HCT116 (cell line): ENCODE data around the gene SYT11. TPM values are rescaled to one million over a fixed set of nuclear protein-coding genes. Genes with fewer than 3 reads are reported as not detected.

Source experiments
- ATAC-seq: fragments of 200-7000 bp; cut with Tn5 transposase; 2 replicates; pipeline ENCODE4 v1.9.1; 2020; ENCODE audit warnings: mild to moderate bottlenecking, moderate library complexity
- BruUV-seq: library from RNA; stranded (reverse); fragments of 400-500 nt; replicated peaks from 2 replicates; lab custom pipeline; 2021; lab: Mats Ljungman, UMichigan
- CTCF ChIA-PET: fragments of 300-600 bp; sonication (Branson Sonifier 250); formaldehyde crosslinking; loops from one replicate; lab custom pipeline; 2021; ENCODE audit warnings: antibody characterized with exemption; lab: Charles Lee
- POLR2A ChIA-PET: fragments of 300-600, 350-600 bp; sonication (Branson Sonifier 250); formaldehyde crosslinking; loops from one replicate; lab custom pipeline; 2021; ENCODE audit warnings: antibody characterized with exemption; lab: Charles Lee
- RAD21 ChIA-PET, 2 experiments: fragments of 300-600 bp; sonication (Branson Sonifier 250); formaldehyde crosslinking; loops; one replicate each; lab custom pipeline; 2023; ENCODE audit warnings: low total read pairs in 2 of 2; ENCODE audit not compliant: uncharacterized antibody in 2 of 2, unreplicated experiment in 2 of 2, low non-redundant PET in 1 of 2; lab: Charles Lee
- DNase-seq: peaks from one replicate; pipeline ENCODE4 v3.0.0-alpha.2; 2010; ENCODE audit warnings: low read depth, low spot score
- H2AFZ ChIP-seq: fragments of 200-600 bp; shearing (Covaris generic), sonication (generic); 2 replicates; pipeline ENCODE4 v1.6.1; 2017; ENCODE audit warnings: low read depth, mixed run types, mixed read lengths, antibody characterized with exemption, low read length; ENCODE audit not compliant: poor library complexity, severe bottlenecking
- H3K27ac ChIP-seq: 2 replicates; pipeline ENCODE4 v1.5.1; 2012; ENCODE audit warnings: low read depth, low read length
- H3K27me3 ChIP-seq: fragments of 200-600 bp; sonication (generic); 2 replicates; pipeline ENCODE4 v1.6.1; 2016; ENCODE audit warnings: mixed run types, low read length, mixed read lengths; ENCODE audit not compliant: insufficient read depth
- H3K36me3 ChIP-seq, 2 experiments: fragments of 200-500 bp in 1 of 2; fragments of 200-600 bp in 1 of 2; sonication (Bioruptor generic) in 1 of 2; sonication (generic) in 1 of 2; 2 replicates each; pipeline versions ENCODE4 v1.5.1 to v1.6.1; 2014 to 2016; ENCODE audit warnings: low read length in 2 of 2, inconsistent platforms in 1 of 2, mixed read lengths in 1 of 2, mixed run types in 1 of 2; ENCODE audit not compliant: insufficient read depth in 2 of 2, control insufficient read depth in 1 of 2
- H3K4me1 ChIP-seq, 2 experiments: fragments of 200-600 bp in 1 of 2; sonication (generic) in 1 of 2; 2 replicates each; pipeline versions ENCODE4 v1.5.1 to v1.6.1; 2012 to 2017; ENCODE audit warnings: low read length in 2 of 2, inconsistent platforms in 1 of 2, mild to moderate bottlenecking in 1 of 2, mixed read lengths in 1 of 2, mixed run types in 1 of 2, moderate library complexity in 1 of 2; ENCODE audit not compliant: insufficient read depth in 2 of 2, control insufficient read depth in 1 of 2
- H3K4me2 ChIP-seq: fragments of 200-600 bp; sonication (generic); 2 replicates; pipeline ENCODE4 v1.6.1; 2017; ENCODE audit warnings: mixed run types, low read length, mixed read lengths
- H3K4me3 ChIP-seq, 2 experiments: fragments of 200-600 bp in 1 of 2; sonication (generic) in 1 of 2; replicated peaks in 1 of 2; 2 replicates each; pipeline ENCODE4 v1.5.1; 2011 to 2016; ENCODE audit warnings: low read length in 2 of 2, control low read depth in 1 of 2, low read depth in 1 of 2, mild to moderate bottlenecking in 1 of 2, mixed read lengths in 1 of 2, mixed run types in 1 of 2
- H3K79me2 ChIP-seq: fragments of 200-600 bp; sonication (generic); 2 replicates; pipeline ENCODE4 v1.6.1; 2017; ENCODE audit warnings: mild to moderate bottlenecking, mixed run types, low read length, moderate library complexity, mixed read lengths; ENCODE audit not compliant: insufficient read depth
- H3K9ac ChIP-seq: fragments of 200-600 bp; sonication (generic); 2 replicates; pipeline ENCODE4 v1.6.1; 2016; ENCODE audit warnings: low read length, mixed read lengths
- H3K9me2 ChIP-seq: fragments of 200-600 bp; sonication (generic), shearing (Covaris generic); 2 replicates; pipeline ENCODE4 v1.6.1; 2017; ENCODE audit warnings: mixed run types, mild to moderate bottlenecking, moderate library complexity; ENCODE audit not compliant: insufficient read depth
- H3K9me3 ChIP-seq, 2 experiments: fragments of 200-500 bp in 1 of 2; fragments of 200-600 bp in 1 of 2; sonication (Bioruptor generic) in 1 of 2; sonication (generic) in 1 of 2; 2 replicates each; pipeline ENCODE4 v1.6.1; 2014 to 2017; ENCODE audit warnings: low read length in 2 of 2, mixed read lengths in 2 of 2, inconsistent platforms in 1 of 2, low read depth in 1 of 2, mild to moderate bottlenecking in 1 of 2, mixed run types in 1 of 2, moderate library complexity in 1 of 2; ENCODE audit not compliant: control insufficient read depth in 1 of 2, insufficient read depth in 1 of 2
- H4K20me1 ChIP-seq: fragments of 200-600 bp; sonication (generic), shearing (Covaris generic); 2 replicates; pipeline ENCODE4 v1.6.1; 2017; ENCODE audit warnings: mixed run types, mild to moderate bottlenecking, moderate library complexity; ENCODE audit not compliant: insufficient read depth
- CEBPB ChIP-seq: IDR thresholded peaks from 2 replicates; pipeline ENCODE4 v1.6.1; 2012; ENCODE audit warnings: low read depth
- EGR1 ChIP-seq: IDR thresholded peaks from 2 replicates; pipeline ENCODE4 v1.6.1; 2012; ENCODE audit warnings: low read depth
- EZH2phosphoT487 ChIP-seq: fragments of 200-600 bp; IDR thresholded peaks from 2 replicates; pipeline ENCODE4 v1.6.1; 2018; ENCODE audit warnings: antibody characterized with exemption, borderline replicate concordance
- JUND ChIP-seq: IDR thresholded peaks from 2 replicates; pipeline ENCODE4 v1.6.1; 2012
- POLR2A ChIP-seq: IDR thresholded peaks from 2 replicates; pipeline ENCODE4 v1.7.0; 2011; ENCODE audit warnings: borderline replicate concordance; ENCODE audit not compliant: insufficient read depth, insufficient read length; ENCODE audit errors: extremely low read depth
- POLR2AphosphoS5 ChIP-seq: IDR thresholded peaks from 2 replicates; pipeline ENCODE4 v1.6.1; 2011; ENCODE audit warnings: mild to moderate bottlenecking, low read depth, low read length, moderate library complexity
- RAD21 ChIP-seq: IDR thresholded peaks from 2 replicates; pipeline ENCODE4 v1.6.1; 2012; ENCODE audit warnings: low read depth, mild to moderate bottlenecking
- SRF ChIP-seq: IDR thresholded peaks from 2 replicates; pipeline ENCODE4 v1.6.1; 2012; ENCODE audit warnings: low read depth
- YY1 ChIP-seq: IDR thresholded peaks from 2 replicates; pipeline ENCODE4 v1.6.1; 2011; ENCODE audit warnings: low read length, low read depth, moderate library complexity, mild to moderate bottlenecking; ENCODE audit not compliant: insufficient replicate concordance; ENCODE audit errors: extremely low read depth
- ZFX ChIP-seq: fragments of 450-650 bp; IDR thresholded peaks from 2 replicates; pipeline ENCODE4 v1.6.1; 2017
- ZNF274 ChIP-seq: fragments of 200-500 bp; sonication (Bioruptor generic); IDR thresholded peaks from 2 replicates; pipeline ENCODE4 v1.6.1; 2014; ENCODE audit warnings: mild to moderate bottlenecking, low read depth, low read length, inconsistent platforms
- intact Hi-C: fragments of 100-400 bp; cut with micrococcal nuclease; formaldehyde crosslinking; loops from 2 replicates; pipeline ENCODE4 v1.10.0; 2022
- total RNA-seq: library from RNA; stranded (reverse); gene quantifications from one replicate; pipeline ENCODE4 v1.2.1, GENCODE V29; 2021; ENCODE audit not compliant: unreplicated experiment
- TF ChIP-seq, protein P1 (sequence below): IDR thresholded peaks from 2 replicates; pipeline ENCODE4 v1.6.1; 2012
- TF ChIP-seq, protein P2 (sequence below): IDR thresholded peaks from 2 replicates; pipeline ENCODE4 v1.6.1; 2012

The SYT11 gene
- total RNA-seq, 1 experiment from 2014 or later = 0.17 TPM

DNA sequence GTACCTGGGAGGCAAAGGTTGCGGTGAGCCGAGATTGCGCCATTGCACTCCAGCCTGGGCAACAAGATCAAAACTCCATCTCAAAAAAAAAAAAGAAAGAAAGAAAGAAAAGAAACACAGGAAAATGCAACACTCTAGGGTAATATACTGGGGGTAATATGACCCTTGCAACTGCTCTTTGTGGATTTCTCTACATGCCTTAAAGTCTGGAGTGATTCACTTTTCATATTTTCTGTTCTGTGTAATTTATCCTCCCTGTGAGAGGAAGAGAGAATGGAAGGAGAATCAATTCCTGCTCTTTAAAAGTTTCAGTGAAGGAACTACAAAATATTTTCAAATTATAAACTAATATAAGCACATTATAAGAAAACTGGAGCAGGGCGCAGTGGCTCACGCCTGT, 29.1 kb downstream of the SYT11 start:
- 0 out of 2 replicates have a peak, but pooled peaks cover 2% of the 10 kb centered on the region for H3K27me3 ChIP-seq
- no peak overlapping the region for H3K4me2 ChIP-seq
- no peak overlapping the region for H3K9ac ChIP-seq
- intact Hi-C loops = no loop called here
- H3K4me3 ChIP-seq = no peak overlapping the region
- H3K9me2 ChIP-seq = no peaks in the 10 kb centered on the region
- POLR2A ChIA-PET = no interaction called here
- H2AFZ ChIP-seq = no peak overlapping the region
- DNase-seq = no peak
- H3K36me3 ChIP-seq = no peaks in the 10 kb centered on the region
- no TSS peak for BruUV-seq
- no peak for ATAC-seq
- no peaks in the 10 kb centered on the region for H4K20me1 ChIP-seq
- TF ChIP-seq POLR2A (no peak), SRF (no peak), ZNF274 (no peak), RAD21 (no peak), YY1 (no peak)
- TF ChIP-seq, all 23 proteins: peak for 0
- Histone ChIP-seq H3K79me2 (no peaks in the 10 kb centered on the region), H3K27ac (no peak overlapping the region), H3K9me3 (no peaks in the 10 kb centered on the region), H3K4me1 (peaks cover 20 to 22% of the 10 kb centered on the region in 2 experiments)
- ChIA-PET RAD21 (no interaction called here), CTCF (no interaction called here)

DNA sequence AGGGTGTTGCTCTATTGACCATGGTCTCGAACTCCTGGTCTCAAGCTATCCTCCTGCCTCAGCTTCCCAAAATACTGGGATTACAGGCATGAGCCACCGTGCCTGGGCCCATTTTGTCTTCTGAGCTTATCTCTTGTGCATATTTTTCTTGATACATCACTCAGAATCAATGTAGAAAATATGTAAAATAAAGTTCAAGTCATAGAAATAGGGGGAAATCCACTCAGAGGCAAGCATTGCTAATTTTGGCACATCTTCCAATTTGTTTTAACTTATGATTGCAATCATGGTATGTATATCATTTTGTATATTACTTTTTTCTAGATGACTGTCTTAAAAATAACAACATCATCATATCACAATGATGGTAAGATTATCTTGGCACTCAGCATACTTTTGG, 30.2 kb downstream of the SYT11 start:
- ATAC-seq (no peak), DNase-seq (no peak)
- intact Hi-C loops = no loop called here
- TF ChIP-seq SRF (no peak), EGR1 (no peak), EZH2phosphoT487 (no peak), RAD21 (no peak), POLR2AphosphoS5 (no peak), JUND (no peak), POLR2A (no peak), ZFX (no peak), CEBPB (no peak)
- TF ChIP-seq, protein P1, sequence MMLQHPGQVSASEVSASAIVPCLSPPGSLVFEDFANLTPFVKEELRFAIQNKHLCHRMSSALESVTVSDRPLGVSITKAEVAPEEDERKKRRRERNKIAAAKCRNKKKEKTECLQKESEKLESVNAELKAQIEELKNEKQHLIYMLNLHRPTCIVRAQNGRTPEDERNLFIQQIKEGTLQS = no peak
- TF ChIP-seq, protein P2, sequence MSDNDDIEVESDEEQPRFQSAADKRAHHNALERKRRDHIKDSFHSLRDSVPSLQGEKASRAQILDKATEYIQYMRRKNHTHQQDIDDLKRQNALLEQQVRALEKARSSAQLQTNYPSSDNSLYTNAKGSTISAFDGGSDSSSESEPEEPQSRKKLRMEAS = no peak
- no peak overlapping the region for H3K4me3 ChIP-seq
- H3K27ac ChIP-seq = no peak overlapping the region
- no peak overlapping the region for H2AFZ ChIP-seq
- H3K4me2 ChIP-seq = no peak overlapping the region
- no TSS peak for BruUV-seq
- H3K4me1 ChIP-seq = peaks cover 27 to 33% of the 10 kb centered on the region in 2 experiments
- H3K36me3 ChIP-seq = no peaks in the 10 kb centered on the region
- H3K9me3 ChIP-seq = no peaks in the 10 kb centered on the region
- H3K79me2 ChIP-seq = no peaks in the 10 kb centered on the region
- H3K27me3 ChIP-seq = no peaks in the 10 kb centered on the region
- H4K20me1 ChIP-seq = no peaks in the 10 kb centered on the region
- no peak overlapping the region for H3K9ac ChIP-seq
- POLR2A ChIA-PET = no interaction called here
- no peaks in the 10 kb centered on the region for H3K9me2 ChIP-seq
- RAD21 ChIA-PET = no interaction called here
- CTCF ChIA-PET = no interaction called here
